Astrocyte (in vitro differentiated cells and primary cell): ENCODE measurements around the gene FUBP3.

Experiments
- CTCF ChIP-seq: IDR thresholded peaks from 2 replicates; pipeline ENCODE4 v1.5.1; 2011; ENCODE audit warnings: low read depth, mild to moderate bottlenecking, inconsistent platforms, low read length, moderate library complexity; ENCODE audit not compliant: insufficient read depth
- EZH2 ChIP-seq: IDR thresholded peaks from 2 replicates; pipeline ENCODE4 v1.6.1; 2012; ENCODE audit warnings: mild to moderate bottlenecking, low read length, inconsistent platforms; ENCODE audit not compliant: insufficient read depth

GRCh38 chr9:130535818-130536521, 43.4 kb upstream of the FUBP3 start:
- no peak for TF ChIP-seq CTCF
- TF ChIP-seq EZH2 = no peak
